ENCODE results near the gene HS3ST5. TPM values are rescaled to one million over a fixed set of nuclear protein-coding genes. Genes with fewer than 3 reads are reported as not detected.

The HS3ST5 gene
- total RNA-seq, 4 donors from 2014 or later, result 0.48 TPM; not detected in 3

DNA sequence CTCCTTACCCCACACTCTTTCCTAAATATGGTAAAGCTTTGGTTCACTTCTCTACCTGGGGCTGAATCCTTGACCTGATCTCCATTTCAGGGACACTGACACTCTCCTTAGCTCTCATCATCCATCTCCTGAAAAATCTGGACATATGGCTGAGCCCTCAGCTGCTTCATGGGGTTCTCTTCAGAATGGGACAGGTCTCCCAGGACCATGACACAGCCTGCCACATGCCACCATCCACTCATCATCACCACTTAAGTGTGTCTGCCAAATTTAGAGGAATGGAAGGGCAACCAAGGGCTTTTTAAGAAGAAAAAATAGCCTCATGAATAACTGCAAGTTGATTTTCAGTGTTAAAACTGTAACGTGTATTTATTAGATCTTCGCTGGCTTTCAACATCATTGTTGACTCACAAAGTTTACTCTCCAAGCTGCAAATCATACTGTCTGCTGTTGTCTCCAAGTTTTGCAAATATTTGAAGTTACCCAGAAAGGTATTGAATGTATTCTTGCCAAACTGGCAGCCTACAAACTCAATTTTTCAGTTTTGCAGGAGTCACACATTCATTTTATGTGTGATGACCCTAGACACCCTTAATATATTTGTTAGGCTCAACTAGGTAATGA, 41.1 kb downstream of the HS3ST5 start:
- H3K4me1 ChIP-seq, result no peaks in the 10 kb centered on the region
- DNase-seq, result no peak
- H3K36me3 ChIP-seq, result no peaks in the 10 kb centered on the region
- no peak overlapping the region for H3K27ac ChIP-seq
- no peak for TF ChIP-seq POLR2A (IDR thresholded peaks at IDR 0.05)
- TF ChIP-seq, protein P1, sequence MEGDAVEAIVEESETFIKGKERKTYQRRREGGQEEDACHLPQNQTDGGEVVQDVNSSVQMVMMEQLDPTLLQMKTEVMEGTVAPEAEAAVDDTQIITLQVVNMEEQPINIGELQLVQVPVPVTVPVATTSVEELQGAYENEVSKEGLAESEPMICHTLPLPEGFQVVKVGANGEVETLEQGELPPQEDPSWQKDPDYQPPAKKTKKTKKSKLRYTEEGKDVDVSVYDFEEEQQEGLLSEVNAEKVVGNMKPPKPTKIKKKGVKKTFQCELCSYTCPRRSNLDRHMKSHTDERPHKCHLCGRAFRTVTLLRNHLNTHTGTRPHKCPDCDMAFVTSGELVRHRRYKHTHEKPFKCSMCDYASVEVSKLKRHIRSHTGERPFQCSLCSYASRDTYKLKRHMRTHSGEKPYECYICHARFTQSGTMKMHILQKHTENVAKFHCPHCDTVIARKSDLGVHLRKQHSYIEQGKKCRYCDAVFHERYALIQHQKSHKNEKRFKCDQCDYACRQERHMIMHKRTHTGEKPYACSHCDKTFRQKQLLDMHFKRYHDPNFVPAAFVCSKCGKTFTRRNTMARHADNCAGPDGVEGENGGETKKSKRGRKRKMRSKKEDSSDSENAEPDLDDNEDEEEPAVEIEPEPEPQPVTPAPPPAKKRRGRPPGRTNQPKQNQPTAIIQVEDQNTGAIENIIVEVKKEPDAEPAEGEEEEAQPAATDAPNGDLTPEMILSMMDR (IDR thresholded peaks at IDR 0.05), result no peak
- H3K27me3 ChIP-seq, result no peaks in the 10 kb centered on the region
- H3K4me3 ChIP-seq, result no peak overlapping the region
- no peaks in the 10 kb centered on the region for H3K9me3 ChIP-seq
- intact Hi-C loops (cut with DNase I; ENCODE audit: low total_unique reads), result no loop called here

GRCh38 chr6:114297135-114297534, 45.7 kb downstream of the HS3ST5 start:
- H3K36me3 ChIP-seq, result no peaks in the 10 kb centered on the region
- no peaks in the 10 kb centered on the region for H3K9me3 ChIP-seq
- TF ChIP-seq, protein P1 (IDR thresholded peaks at IDR 0.05), result no peak
- no peak for TF ChIP-seq POLR2A (IDR thresholded peaks at IDR 0.05)
- intact Hi-C loops (cut with DNase I; ENCODE audit: low total_unique reads), result no loop called here
- H3K27ac ChIP-seq, result no peak overlapping the region
- H3K4me3 ChIP-seq, result no peak overlapping the region
- no peak for DNase-seq
- no peaks in the 10 kb centered on the region for H3K4me1 ChIP-seq
- H3K27me3 ChIP-seq, result no peaks in the 10 kb centered on the region

- no peak for DNase-seq
- TF ChIP-seq, protein P1 (IDR thresholded peaks at IDR 0.05), result no peak
- no peak for TF ChIP-seq POLR2A (IDR thresholded peaks at IDR 0.05)
- no peaks in the 10 kb centered on the region for H3K36me3 ChIP-seq
- H3K9me3 ChIP-seq, result no peaks in the 10 kb centered on the region
- no peak overlapping the region for H3K4me3 ChIP-seq
- H3K4me1 ChIP-seq, result no peaks in the 10 kb centered on the region
- no peaks in the 10 kb centered on the region for H3K27me3 ChIP-seq
- intact Hi-C loops (cut with DNase I; ENCODE audit: low total_unique reads), result no loop called here
- no peak overlapping the region for H3K27ac ChIP-seq
Observed at GRCh38 chr6:114292431-114292830, 50.4 kb downstream of the HS3ST5 start.

DNA sequence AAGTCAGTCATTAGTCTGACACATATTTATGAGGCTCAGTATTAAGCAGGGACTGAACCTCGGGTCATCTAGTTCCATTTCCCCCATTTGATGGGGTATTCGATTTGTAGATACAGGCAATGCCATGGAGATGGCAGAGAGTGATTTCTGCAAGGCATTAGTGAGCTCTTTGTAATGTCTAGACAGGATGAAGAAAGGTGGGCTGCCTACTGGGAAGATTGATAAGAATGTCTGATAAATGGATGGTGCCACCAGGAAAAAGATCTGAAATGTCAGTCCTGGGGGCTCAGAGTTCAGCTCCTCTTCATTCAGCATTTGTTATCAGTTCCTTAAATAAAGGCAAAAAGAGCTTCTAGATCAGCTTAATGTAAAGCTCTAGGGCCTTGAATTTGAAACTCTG, 51.4 kb downstream of the HS3ST5 start:
- Histone ChIP-seq H3K4me1 (no peaks in the 10 kb centered on the region), H3K27ac (no peak overlapping the region), H3K36me3 (no peaks in the 10 kb centered on the region), H3K27me3 (no peaks in the 10 kb centered on the region), H3K9me3 (no peaks in the 10 kb centered on the region), H3K4me3 (no peak overlapping the region)
- intact Hi-C loops (cut with DNase I; ENCODE audit: low total_unique reads), result no loop called here
- no peak for DNase-seq
- TF ChIP-seq, protein P1 (IDR thresholded peaks at IDR 0.05), result no peak
- TF ChIP-seq POLR2A (IDR thresholded peaks at IDR 0.05), result no peak

- Histone ChIP-seq H3K27me3 (no peaks in the 10 kb centered on the region), H3K36me3 (no peaks in the 10 kb centered on the region), H3K4me1 (no peaks in the 10 kb centered on the region), H3K4me3 (no peak overlapping the region), H3K27ac (no peak overlapping the region), H3K9me3 (no peaks in the 10 kb centered on the region)
- intact Hi-C loops (cut with DNase I; ENCODE audit: low total_unique reads), result no loop called here
- TF ChIP-seq POLR2A (IDR thresholded peaks at IDR 0.05), result no peak
- TF ChIP-seq, protein P1 (IDR thresholded peaks at IDR 0.05), result no peak
- no peak for DNase-seq
Observed at GRCh38 chr6:114290864-114291263, 52.0 kb downstream of the HS3ST5 start.
